Stomach (tissue), 4 donors: Measurements from ENCODE around the gene LRRC27.

Experiments used
- EP300 ChIP-seq: sonication (generic); formaldehyde crosslinking; IDR thresholded peaks from one replicate; pipeline ENCODE4 v1.6.1; 2017; ENCODE audit warnings: antibody characterized with exemption
- POLR2A ChIP-seq, 4 donors: fragments of 450-650 bp; IDR thresholded peaks; one replicate each; pipeline ENCODE4 v1.6.1; 2016; ENCODE audit warnings: antibody characterized with exemption in 4 of 4, control low read depth in 2 of 4, mild to moderate bottlenecking in 1 of 4, moderate library complexity in 1 of 4
- TF ChIP-seq, protein P1 (sequence below), 7 experiments: fragments of 450-650 bp in 4 of 7; fragments of 200-600 bp in 3 of 7; sonication (generic) in 3 of 7; IDR thresholded peaks; one replicate each; pipeline ENCODE4 v1.5.1; 2016 to 2019; ENCODE audit warnings: antibody characterized with exemption in 7 of 7, control low read depth in 2 of 7, mild to moderate bottlenecking in 1 of 7

DNA sequence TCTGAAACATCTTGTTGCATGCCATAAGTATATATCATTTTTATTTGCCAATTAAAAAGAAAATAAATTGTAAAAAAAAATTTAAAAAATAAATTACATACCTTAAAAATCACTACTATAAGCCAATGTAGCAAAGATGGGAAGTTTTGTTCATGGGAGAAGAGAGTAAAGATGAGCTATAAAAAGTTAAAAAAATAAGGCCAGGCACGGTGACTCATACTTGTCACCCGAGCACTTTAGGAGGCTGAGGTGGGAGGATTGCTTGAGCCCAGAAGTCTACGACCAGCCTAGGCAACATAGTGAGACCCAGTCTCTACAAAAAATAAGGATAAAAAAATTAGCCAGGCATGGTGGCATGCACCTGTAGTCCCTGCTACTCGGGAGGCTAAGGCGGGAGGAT is 15.9 kb upstream of the LRRC27 start:
- TF ChIP-seq, protein P1, sequence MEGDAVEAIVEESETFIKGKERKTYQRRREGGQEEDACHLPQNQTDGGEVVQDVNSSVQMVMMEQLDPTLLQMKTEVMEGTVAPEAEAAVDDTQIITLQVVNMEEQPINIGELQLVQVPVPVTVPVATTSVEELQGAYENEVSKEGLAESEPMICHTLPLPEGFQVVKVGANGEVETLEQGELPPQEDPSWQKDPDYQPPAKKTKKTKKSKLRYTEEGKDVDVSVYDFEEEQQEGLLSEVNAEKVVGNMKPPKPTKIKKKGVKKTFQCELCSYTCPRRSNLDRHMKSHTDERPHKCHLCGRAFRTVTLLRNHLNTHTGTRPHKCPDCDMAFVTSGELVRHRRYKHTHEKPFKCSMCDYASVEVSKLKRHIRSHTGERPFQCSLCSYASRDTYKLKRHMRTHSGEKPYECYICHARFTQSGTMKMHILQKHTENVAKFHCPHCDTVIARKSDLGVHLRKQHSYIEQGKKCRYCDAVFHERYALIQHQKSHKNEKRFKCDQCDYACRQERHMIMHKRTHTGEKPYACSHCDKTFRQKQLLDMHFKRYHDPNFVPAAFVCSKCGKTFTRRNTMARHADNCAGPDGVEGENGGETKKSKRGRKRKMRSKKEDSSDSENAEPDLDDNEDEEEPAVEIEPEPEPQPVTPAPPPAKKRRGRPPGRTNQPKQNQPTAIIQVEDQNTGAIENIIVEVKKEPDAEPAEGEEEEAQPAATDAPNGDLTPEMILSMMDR (IDR thresholded peaks at IDR 0.05), result no peak
- TF ChIP-seq EP300 (no peak), POLR2A (IDR thresholded peaks at IDR 0.05) (no peak)
